ENCODE results near the gene HOXC6.

DNA sequence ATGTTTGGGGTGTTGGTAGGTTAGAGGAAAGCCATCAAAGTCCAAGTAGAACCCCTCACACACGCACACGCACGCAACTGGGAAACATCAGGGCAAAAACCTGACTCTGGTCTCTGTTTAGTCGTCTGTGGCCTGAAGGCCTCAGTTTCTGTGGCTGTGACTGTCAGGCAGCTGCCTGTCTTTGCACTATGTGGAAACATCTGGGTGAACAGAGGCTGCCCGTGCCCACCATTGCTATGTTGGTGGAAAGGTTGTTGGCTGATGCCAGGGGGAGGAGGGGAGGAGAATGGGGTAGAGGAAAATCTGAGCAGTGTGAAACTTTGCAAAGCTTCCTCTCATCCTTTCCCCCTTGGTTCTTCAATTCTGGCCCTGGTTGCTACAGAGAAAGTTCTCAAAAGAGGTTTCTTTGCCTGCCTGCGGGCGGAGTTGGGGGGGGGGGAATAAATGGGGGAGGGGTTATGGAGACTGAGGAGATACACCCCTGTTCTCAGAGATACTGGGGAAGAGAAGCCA is 35.8 kb upstream of the HOXC6 start:
- TF ChIP-seq, protein P1, sequence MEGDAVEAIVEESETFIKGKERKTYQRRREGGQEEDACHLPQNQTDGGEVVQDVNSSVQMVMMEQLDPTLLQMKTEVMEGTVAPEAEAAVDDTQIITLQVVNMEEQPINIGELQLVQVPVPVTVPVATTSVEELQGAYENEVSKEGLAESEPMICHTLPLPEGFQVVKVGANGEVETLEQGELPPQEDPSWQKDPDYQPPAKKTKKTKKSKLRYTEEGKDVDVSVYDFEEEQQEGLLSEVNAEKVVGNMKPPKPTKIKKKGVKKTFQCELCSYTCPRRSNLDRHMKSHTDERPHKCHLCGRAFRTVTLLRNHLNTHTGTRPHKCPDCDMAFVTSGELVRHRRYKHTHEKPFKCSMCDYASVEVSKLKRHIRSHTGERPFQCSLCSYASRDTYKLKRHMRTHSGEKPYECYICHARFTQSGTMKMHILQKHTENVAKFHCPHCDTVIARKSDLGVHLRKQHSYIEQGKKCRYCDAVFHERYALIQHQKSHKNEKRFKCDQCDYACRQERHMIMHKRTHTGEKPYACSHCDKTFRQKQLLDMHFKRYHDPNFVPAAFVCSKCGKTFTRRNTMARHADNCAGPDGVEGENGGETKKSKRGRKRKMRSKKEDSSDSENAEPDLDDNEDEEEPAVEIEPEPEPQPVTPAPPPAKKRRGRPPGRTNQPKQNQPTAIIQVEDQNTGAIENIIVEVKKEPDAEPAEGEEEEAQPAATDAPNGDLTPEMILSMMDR (IDR thresholded peaks at IDR 0.05): no peak
- TF ChIP-seq POLR2A (IDR thresholded peaks at IDR 0.05): no peak
